ENCODE measurements around the gene RTL1. TPM values are rescaled to one million over a fixed set of nuclear protein-coding genes. Genes with fewer than 3 reads are reported as not detected.

The RTL1 gene
- total RNA-seq, 2 donors from 2014 or later = 0.80 TPM; not detected in 1

DNA sequence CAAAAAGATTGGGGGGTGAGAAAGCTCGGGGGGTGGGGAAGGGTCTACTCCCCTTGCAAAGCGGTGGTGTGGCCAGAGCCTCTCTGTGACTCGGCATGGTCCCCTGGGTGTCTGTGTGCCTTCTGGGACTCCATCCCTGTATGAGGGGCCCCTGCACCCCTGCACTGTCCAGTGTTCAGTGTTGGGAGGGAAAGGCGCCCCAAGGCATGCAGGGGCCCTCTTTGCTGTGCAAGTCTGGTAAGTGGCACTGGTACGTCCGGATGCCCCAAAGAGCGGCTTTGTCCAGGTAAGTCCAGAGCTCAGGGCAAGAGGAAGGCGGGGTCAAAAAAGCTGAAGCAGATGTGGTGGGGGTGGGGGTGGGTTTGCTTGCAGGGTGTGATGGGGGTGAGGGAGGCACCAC is 23.7 kb downstream of the RTL1 start:
- intact Hi-C loops (cut with DNase I) = no loop called here
- Histone ChIP-seq H3K36me3 (no peaks in the 10 kb centered on the region), H3K27ac (no peak overlapping the region), H3K27me3 (replicated peaks; ENCODE audit: insufficient read depth) (peaks cover 4% of the 10 kb centered on the region), H3K4me1 (replicated peaks) (no peaks in the 10 kb centered on the region), H3K9me3 (no peaks in the 10 kb centered on the region), H3K4me3 (no peak overlapping the region)
- 89% methylated on average over 8 of the region's 8 CpGs for WGBS
- no peak for TF ChIP-seq CTCF (IDR thresholded peaks at IDR 0.05)
- no peak for TF ChIP-seq POLR2AphosphoS5 (IDR thresholded peaks at IDR 0.05)
- TF ChIP-seq POLR2A (IDR thresholded peaks at IDR 0.05) = no peak
- no peak for DNase-seq (ENCODE audit: low spot score)

DNA sequence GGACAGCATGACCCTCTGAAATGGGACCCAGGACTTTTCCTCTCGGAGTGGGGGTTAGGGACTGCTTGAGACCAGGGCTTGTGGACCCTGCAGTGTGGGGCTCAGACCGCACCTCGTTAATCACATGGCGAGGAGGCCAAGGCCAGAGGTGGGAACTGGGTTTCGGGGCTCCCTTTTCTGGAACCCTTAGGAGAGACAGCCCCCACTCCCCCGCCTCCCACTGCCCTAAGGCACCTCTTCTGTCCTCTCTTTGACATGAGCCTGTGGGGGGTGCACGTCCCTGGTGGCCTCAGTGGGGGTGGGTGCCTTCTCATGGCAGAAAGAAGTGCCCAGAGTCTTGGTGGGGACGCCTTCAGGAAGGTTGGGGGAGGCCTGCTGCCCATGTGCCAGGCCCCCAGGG is 24.3 kb downstream of the RTL1 start:
- no peak for DNase-seq (ENCODE audit: low spot score)
- H3K36me3 ChIP-seq = no peaks in the 10 kb centered on the region
- intact Hi-C loops (cut with DNase I) = no loop called here
- 89% methylated on average over 8 of the region's 8 CpGs for WGBS
- H3K27me3 ChIP-seq (replicated peaks; ENCODE audit: insufficient read depth) = peaks cover 4% of the 10 kb centered on the region
- no peaks in the 10 kb centered on the region for H3K9me3 ChIP-seq
- H3K4me3 ChIP-seq = no peak overlapping the region
- no peaks in the 10 kb centered on the region for H3K4me1 ChIP-seq (replicated peaks)
- TF ChIP-seq POLR2A (IDR thresholded peaks at IDR 0.05) = no peak
- TF ChIP-seq POLR2AphosphoS5 (IDR thresholded peaks at IDR 0.05) = no peak
- no peak for TF ChIP-seq CTCF (IDR thresholded peaks at IDR 0.05)
- no peak overlapping the region for H3K27ac ChIP-seq

- intact Hi-C loops (cut with DNase I) = no loop called here
- Histone ChIP-seq H3K27me3 (replicated peaks; ENCODE audit: insufficient read depth) (peaks cover 4% of the 10 kb centered on the region), H3K4me1 (replicated peaks) (no peaks in the 10 kb centered on the region), H3K4me3 (no peak overlapping the region), H3K9me3 (no peaks in the 10 kb centered on the region), H3K36me3 (no peaks in the 10 kb centered on the region), H3K27ac (no peak overlapping the region)
- TF ChIP-seq POLR2AphosphoS5 (IDR thresholded peaks at IDR 0.05) (no peak), POLR2A (IDR thresholded peaks at IDR 0.05) (no peak), CTCF (IDR thresholded peaks at IDR 0.05) (no peak)
- no peak for DNase-seq (ENCODE audit: low spot score)
- 86% methylated on average over 11 of the region's 11 CpGs for WGBS
These were observed 25.0 kb downstream of the RTL1 start for GRCh38 chr14:100878271-100879146.

GRCh38 chr14:100875861-100876590 is 27.5 kb downstream of the RTL1 start:
- 91% methylated on average over 17 of the region's 17 CpGs for WGBS
- DNase-seq (ENCODE audit: low spot score) = no peak
- Histone ChIP-seq H3K9me3 (no peaks in the 10 kb centered on the region), H3K4me1 (replicated peaks) (no peaks in the 10 kb centered on the region), H3K27me3 (replicated peaks; ENCODE audit: insufficient read depth) (peaks cover 4% of the 10 kb centered on the region), H3K36me3 (no peaks in the 10 kb centered on the region), H3K4me3 (no peak overlapping the region), H3K27ac (no peak overlapping the region)
- intact Hi-C loops (cut with DNase I) = no loop called here
- no peak for TF ChIP-seq POLR2A (IDR thresholded peaks at IDR 0.05)
- TF ChIP-seq CTCF (IDR thresholded peaks at IDR 0.05) = no peak
- TF ChIP-seq POLR2AphosphoS5 (IDR thresholded peaks at IDR 0.05) = no peak
